NB4 (cell line): ENCODE results near the gene MMP13.

ENCODE experiments used
- MAX ChIP-seq: IDR thresholded peaks from 2 replicates; pipeline ENCODE4 v1.6.1; 2011; ENCODE audit warnings: low read depth, low read length
- MYC ChIP-seq: IDR thresholded peaks from 2 replicates; pipeline ENCODE4 v1.6.1; 2011; ENCODE audit warnings: low read depth, low read length
- POLR2A ChIP-seq: IDR thresholded peaks from 2 replicates; pipeline ENCODE4 v1.6.1; 2011; ENCODE audit warnings: mild to moderate bottlenecking; ENCODE audit not compliant: insufficient read length; ENCODE audit errors: extremely low read depth
- TF ChIP-seq, protein P1 (sequence below): IDR thresholded peaks from one replicate; pipeline ENCODE4 v1.5.1; 2012; ENCODE audit warnings: low read depth, low read length

GRCh38 chr11:102991776-102992175, 36.2 kb upstream of the MMP13 start:
- TF ChIP-seq, protein P1, sequence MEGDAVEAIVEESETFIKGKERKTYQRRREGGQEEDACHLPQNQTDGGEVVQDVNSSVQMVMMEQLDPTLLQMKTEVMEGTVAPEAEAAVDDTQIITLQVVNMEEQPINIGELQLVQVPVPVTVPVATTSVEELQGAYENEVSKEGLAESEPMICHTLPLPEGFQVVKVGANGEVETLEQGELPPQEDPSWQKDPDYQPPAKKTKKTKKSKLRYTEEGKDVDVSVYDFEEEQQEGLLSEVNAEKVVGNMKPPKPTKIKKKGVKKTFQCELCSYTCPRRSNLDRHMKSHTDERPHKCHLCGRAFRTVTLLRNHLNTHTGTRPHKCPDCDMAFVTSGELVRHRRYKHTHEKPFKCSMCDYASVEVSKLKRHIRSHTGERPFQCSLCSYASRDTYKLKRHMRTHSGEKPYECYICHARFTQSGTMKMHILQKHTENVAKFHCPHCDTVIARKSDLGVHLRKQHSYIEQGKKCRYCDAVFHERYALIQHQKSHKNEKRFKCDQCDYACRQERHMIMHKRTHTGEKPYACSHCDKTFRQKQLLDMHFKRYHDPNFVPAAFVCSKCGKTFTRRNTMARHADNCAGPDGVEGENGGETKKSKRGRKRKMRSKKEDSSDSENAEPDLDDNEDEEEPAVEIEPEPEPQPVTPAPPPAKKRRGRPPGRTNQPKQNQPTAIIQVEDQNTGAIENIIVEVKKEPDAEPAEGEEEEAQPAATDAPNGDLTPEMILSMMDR = no peak
- no peak for TF ChIP-seq POLR2A
- TF ChIP-seq MAX = no peak
- no peak for TF ChIP-seq MYC
